Breast epithelium (tissue), 4 donors: ENCODE measurements around the gene GOLT1A. TPM values are rescaled to one million over a fixed set of nuclear protein-coding genes. Genes with fewer than 3 reads are reported as not detected.
A peak's percentile ranks its signal among the peaks of the same experiment; 100 is the strongest.

ENCODE experiments used
- DNase-seq, 2 donors: peaks; one replicate each; pipeline ENCODE4 v3.0.0-alpha.2; 2019; ENCODE audit warnings: low spot score in 2 of 2
- H3K27ac ChIP-seq, 2 donors: fragments of 200-600 bp; sonication (generic) in 1 of 2; one replicate each; pipeline ENCODE4 v1.5.1; 2016 to 2019; ENCODE audit warnings: mild to moderate bottlenecking in 1 of 2
- H3K27me3 ChIP-seq, 2 donors: fragments of 200-600 bp; sonication (generic) in 1 of 2; one replicate each; pipeline versions ENCODE4 v1.5.1 to v1.6.0; 2017 to 2019; ENCODE audit warnings: control low read depth in 1 of 2, mild to moderate bottlenecking in 1 of 2
- H3K36me3 ChIP-seq: fragments of 200-600 bp; one replicate; pipeline ENCODE4 v1.5.1; 2019
- H3K4me1 ChIP-seq, 2 donors: fragments of 200-600 bp; sonication (generic); one replicate each; pipeline ENCODE4 v1.5.1; 2016 to 2019; ENCODE audit warnings: control low read depth in 1 of 2
- H3K4me3 ChIP-seq, 3 donors: fragments of 200-600 bp; sonication (generic); 1 replicate in 2 of 3; 2 replicates in 1 of 3; pipeline ENCODE4 v1.5.1; 2016 to 2019; ENCODE audit warnings: mild to moderate bottlenecking in 3 of 3, moderate library complexity in 2 of 3
- H3K9me3 ChIP-seq, 2 donors: fragments of 200-600 bp; sonication (generic) in 1 of 2; one replicate each; pipeline ENCODE4 v1.5.1; 2016 to 2019; ENCODE audit warnings: control low read depth in 1 of 2
- CTCF ChIP-seq, 3 donors: fragments of 450-650 bp; IDR thresholded peaks; one replicate each; pipeline ENCODE4 v1.5.1; 2016 to 2017; ENCODE audit warnings: antibody characterized with exemption in 3 of 3, mild to moderate bottlenecking in 3 of 3, moderate library complexity in 3 of 3
- POLR2A ChIP-seq: fragments of 450-650 bp; IDR thresholded peaks from one replicate; pipeline ENCODE4 v1.6.1; 2016; ENCODE audit warnings: antibody characterized with exemption, mild to moderate bottlenecking, moderate library complexity
- POLR2AphosphoS5 ChIP-seq, 3 donors: sonication (generic); formaldehyde crosslinking; IDR thresholded peaks; one replicate each; pipeline ENCODE4 v1.6.1; 2017; ENCODE audit warnings: antibody characterized with exemption in 3 of 3
- intact Hi-C: fragments of 100-400 bp; cut with DNase I; formaldehyde crosslinking; loops from one replicate; pipeline ENCODE4 v1.15.1; 2023; ENCODE audit warnings: low total_unique reads
- total RNA-seq, 3 donors: library from RNA; depleted of rRNA; stranded (reverse); fragments of >200 nt; gene quantifications; one replicate each; pipeline ENCODE4 v1.1.0, GENCODE V29; 2016

The GOLT1A gene
- total RNA-seq, 3 donors from 2014 or later = 3.4 to 4.6 TPM; not detected in 1

GRCh38 chr1:204150702-204151551, 62.9 kb downstream of the GOLT1A start:
- Histone ChIP-seq H3K36me3 (no peaks in the 10 kb centered on the region), H3K4me1 (peaks cover 5 to 16% of the 10 kb centered on the region in 2 donors), H3K27me3 (no peaks in the 10 kb centered on the region), H3K4me3 (peak overlapping the region; percentile 77 to 98 (median 78)), H3K9me3 (no peaks in the 10 kb centered on the region), H3K27ac (peak overlapping the region; percentile 88 to 97)
- TF ChIP-seq POLR2A = no peak
- TF ChIP-seq CTCF (IDR thresholded peaks at IDR 0.05) = no peak
- no peak for TF ChIP-seq POLR2AphosphoS5 (IDR thresholded peaks at IDR 0.05)
- intact Hi-C loops = no loop called here
- peak in 1 of 2 donors; percentile 48 for DNase-seq

GRCh38 chr1:204149635-204150565, 63.9 kb downstream of the GOLT1A start:
- Histone ChIP-seq H3K9me3 (no peaks in the 10 kb centered on the region), H3K4me3 (peak overlapping the region; percentile 77 to 98 (median 78)), H3K36me3 (no peaks in the 10 kb centered on the region), H3K27ac (peak overlapping the region; percentile 88 to 97), H3K27me3 (no peaks in the 10 kb centered on the region), H3K4me1 (peaks cover 5 to 16% of the 10 kb centered on the region in 2 donors)
- intact Hi-C loops = no loop called here
- TF ChIP-seq POLR2A (no peak), POLR2AphosphoS5 (IDR thresholded peaks at IDR 0.05) (no peak), CTCF (IDR thresholded peaks at IDR 0.05) (no peak)
- no peak for DNase-seq

- peaks cover 5 to 16% of the 10 kb centered on the region in 2 donors for H3K4me1 ChIP-seq
- intact Hi-C loops = no loop called here
Measured at GRCh38 chr1:204149107-204149506, 64.7 kb downstream of the GOLT1A start.

More at GRCh38 chr1:204149107-204149506, 64.7 kb downstream of the GOLT1A start:
- H3K27me3 ChIP-seq = no peaks in the 10 kb centered on the region
- no peak for DNase-seq
- TF ChIP-seq POLR2AphosphoS5 (IDR thresholded peaks at IDR 0.05) = no peak
- TF ChIP-seq CTCF (IDR thresholded peaks at IDR 0.05) = no peak
- TF ChIP-seq POLR2A = no peak
- H3K4me3 ChIP-seq = no peak overlapping the region
- no peaks in the 10 kb centered on the region for H3K36me3 ChIP-seq
- no peaks in the 10 kb centered on the region for H3K9me3 ChIP-seq
- peak overlapping the region; percentile 46 to 97 for H3K27ac ChIP-seq

Other genes with a start within 250 kb of the GOLT1A start
- 10 to 100 TPM; 22.9 to 34.7 (median 31.9) TPM for gene SOX13, start 140.9 kb downstream of the GOLT1A start, total RNA-seq
- 10 to 100 TPM; 13.8 to 66.1 (median 16.8) TPM for gene ETNK2, start 61.9 kb downstream of the GOLT1A start, total RNA-seq
- not detected for gene REN, start 47.7 kb downstream of the GOLT1A start, total RNA-seq
- not detected for gene KISS1, start 17.5 kb downstream of the GOLT1A start, total RNA-seq
- 10 to 100 TPM in 2 of 3 donors, 1 to 10 TPM in 1; 1.4 to 34.0 (median 17.7) TPM for gene PLEKHA6, start 145.9 kb upstream of the GOLT1A start, total RNA-seq
- 10 to 100 TPM; 47.5 to 91.6 (median 53.3) TPM for gene PPP1R15B, start 197.8 kb upstream of the GOLT1A start, total RNA-seq